HFF-Myc (cell line): ENCODE measurements around the gene TRAP1.

ENCODE experiments used
- DNase-seq: peaks from one replicate; pipeline ENCODE4 v3.0.0-alpha.2; 2011; ENCODE audit warnings: low read depth; ENCODE audit errors: extremely low read depth
- H3K4me3 ChIP-seq: replicated peaks from 2 replicates; pipeline ENCODE4 v1.5.1; 2011; ENCODE audit warnings: low read depth, mild to moderate bottlenecking, control low read depth, low read length
- CTCF ChIP-seq: IDR thresholded peaks from 2 replicates; pipeline ENCODE4 v1.5.1; 2012; ENCODE audit warnings: mild to moderate bottlenecking, low read depth, low read length, control low read depth; ENCODE audit errors: missing control alignments

TRAP1 gene

DNA sequence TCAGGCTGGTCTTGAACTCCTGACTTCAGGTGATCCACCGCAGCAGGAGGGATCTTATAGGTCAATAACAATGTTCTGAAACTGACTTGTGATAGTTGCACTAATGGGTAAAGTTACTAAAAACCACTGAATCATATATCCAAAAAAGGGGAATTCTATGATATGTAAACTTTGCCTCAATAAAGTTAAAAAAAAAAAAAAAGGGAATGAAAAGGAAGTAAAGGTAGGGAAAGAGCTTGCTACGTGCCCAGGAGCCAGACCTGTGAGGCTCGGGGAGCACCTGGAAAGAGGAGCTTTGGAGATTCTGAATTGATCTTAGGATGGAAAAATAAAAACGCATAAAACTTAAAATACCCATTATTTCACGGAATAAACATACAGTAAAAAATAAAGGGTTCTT lies 20.8 kb upstream of the TRAP1 start:
- TF ChIP-seq CTCF = no peak
- DNase-seq = no peak
- H3K4me3 ChIP-seq = no peak overlapping the region

GRCh38 chr16:3737181-3737580 lies 19.9 kb upstream of the TRAP1 start:
- no peak overlapping the region for H3K4me3 ChIP-seq
- DNase-seq = no peak
- TF ChIP-seq CTCF = no peak

DNA sequence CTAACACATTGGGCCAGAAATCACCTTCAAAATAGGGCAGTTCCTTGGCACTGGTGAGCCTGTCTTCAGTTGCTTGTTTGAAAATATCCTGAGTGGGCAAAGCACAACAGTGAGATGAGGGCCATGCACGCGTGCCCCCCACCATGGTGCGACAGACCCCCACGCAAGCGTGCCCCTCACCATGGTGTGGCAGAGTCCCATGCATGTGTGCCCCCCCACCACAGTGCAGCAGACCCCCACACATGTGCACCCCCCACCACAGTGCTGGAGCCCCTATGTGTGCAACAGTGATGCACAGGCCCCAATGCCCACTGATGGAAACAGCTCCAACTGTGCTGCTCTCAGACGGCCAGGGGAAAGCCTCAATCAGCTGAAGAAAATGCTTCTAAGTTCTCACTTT lies 18.8 kb upstream of the TRAP1 start:
- no peak for DNase-seq
- no peak for TF ChIP-seq CTCF

DNA sequence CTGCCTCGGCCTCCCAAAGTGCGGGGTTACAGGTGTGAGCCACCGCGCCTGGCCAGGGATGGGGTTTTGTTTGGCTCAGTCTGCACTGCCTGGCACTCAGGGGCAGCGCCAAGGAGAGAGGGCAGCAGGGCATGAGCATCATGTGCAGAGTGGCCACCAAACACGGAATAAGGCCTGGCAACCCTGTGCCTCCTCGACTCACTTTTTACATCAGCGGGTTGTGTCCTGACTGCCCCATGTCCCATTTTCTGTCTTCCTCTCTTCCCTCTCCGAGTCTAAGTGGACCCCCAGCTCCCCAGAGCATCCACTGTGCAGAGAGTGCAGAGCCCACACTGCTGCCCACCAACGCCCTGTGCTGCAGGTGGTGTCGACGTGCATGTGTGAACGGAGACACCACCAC lies 18.2 kb upstream of the TRAP1 start:
- no peak overlapping the region for H3K4me3 ChIP-seq
- TF ChIP-seq CTCF = no peak
- DNase-seq = no peak

More for the DNA sequence above, 18.8 kb upstream of the TRAP1 start:
- no peak overlapping the region for H3K4me3 ChIP-seq

DNA sequence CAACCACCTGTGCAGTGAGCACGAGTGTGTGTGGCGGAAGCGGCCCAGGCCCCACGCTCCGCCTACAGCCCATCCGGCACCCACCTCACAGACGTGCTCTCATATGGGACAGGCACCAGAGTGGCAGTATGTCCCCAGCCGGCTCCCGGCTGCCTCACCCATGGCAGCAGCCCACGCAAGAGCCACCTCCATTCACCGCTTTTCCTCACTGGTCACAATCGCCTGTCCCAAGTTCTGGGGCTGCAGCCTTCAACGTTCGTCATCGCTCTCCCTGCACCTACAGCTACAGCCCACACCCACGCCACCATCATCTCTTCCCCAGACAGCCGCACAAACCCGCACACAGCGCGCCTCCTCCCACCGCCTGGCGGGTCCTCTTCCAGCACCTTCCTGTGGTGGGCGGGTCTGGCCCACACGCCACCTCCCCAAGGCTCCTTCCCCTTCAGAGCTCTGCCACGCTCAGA lies 17.5 kb upstream of the TRAP1 start:
- no peak overlapping the region for H3K4me3 ChIP-seq
- TF ChIP-seq CTCF = no peak
- DNase-seq = no peak

GRCh38 chr16:3734084-3734757 lies 16.9 kb upstream of the TRAP1 start:
- no peak for TF ChIP-seq CTCF
- H3K4me3 ChIP-seq = no peak overlapping the region
- DNase-seq = no peak

GRCh38 chr16:3732171-3732570 lies 14.8 kb upstream of the TRAP1 start:
- DNase-seq = no peak
- H3K4me3 ChIP-seq = no peak overlapping the region
- TF ChIP-seq CTCF = no peak
